PC-9 (cell line): ENCODE results near the gene ATAD3C.
"Not testable (repeated sequence)": the region's sequence is repeated elsewhere in the genome, so short reads cannot be mapped to it uniquely, and the experiment has no call there.

Source experiments
- EZH2 ChIP-seq: fragments of 200-600 bp; sonication (generic); IDR thresholded peaks from 2 replicates; pipeline ENCODE4 v1.8.0; 2017; ENCODE audit warnings: antibody characterized with exemption, low read depth
- TF ChIP-seq, protein P1 (sequence below): fragments of 200-600 bp; sonication (generic); conservative IDR thresholded peaks from 2 replicates; pipeline ENCODE4 v1.6.1; 2017; ENCODE audit warnings: mixed run types, antibody characterized with exemption, mild to moderate bottlenecking, moderate library complexity

DNA sequence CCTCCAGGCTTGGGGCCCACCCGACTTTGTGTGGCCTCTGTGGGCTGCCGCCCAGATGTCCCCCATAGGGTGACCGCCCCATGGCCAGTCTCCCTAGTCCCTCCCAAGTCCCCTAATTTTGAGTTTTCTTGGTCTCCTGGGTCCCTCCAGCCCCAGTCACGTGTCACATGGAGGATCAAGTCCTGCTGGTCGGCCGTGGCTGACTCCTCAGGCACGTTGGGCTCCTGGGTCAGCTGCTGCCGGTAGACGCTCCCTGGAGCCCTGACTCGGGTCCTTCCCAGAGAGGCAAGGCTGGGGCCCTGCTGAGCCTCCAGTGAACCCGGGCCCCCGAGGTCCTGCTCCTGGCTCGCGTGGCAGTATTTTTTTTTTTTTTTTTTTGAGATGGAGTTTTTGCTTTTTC lies 10.2 kb downstream of the ATAD3C start:
- TF ChIP-seq, protein P1, sequence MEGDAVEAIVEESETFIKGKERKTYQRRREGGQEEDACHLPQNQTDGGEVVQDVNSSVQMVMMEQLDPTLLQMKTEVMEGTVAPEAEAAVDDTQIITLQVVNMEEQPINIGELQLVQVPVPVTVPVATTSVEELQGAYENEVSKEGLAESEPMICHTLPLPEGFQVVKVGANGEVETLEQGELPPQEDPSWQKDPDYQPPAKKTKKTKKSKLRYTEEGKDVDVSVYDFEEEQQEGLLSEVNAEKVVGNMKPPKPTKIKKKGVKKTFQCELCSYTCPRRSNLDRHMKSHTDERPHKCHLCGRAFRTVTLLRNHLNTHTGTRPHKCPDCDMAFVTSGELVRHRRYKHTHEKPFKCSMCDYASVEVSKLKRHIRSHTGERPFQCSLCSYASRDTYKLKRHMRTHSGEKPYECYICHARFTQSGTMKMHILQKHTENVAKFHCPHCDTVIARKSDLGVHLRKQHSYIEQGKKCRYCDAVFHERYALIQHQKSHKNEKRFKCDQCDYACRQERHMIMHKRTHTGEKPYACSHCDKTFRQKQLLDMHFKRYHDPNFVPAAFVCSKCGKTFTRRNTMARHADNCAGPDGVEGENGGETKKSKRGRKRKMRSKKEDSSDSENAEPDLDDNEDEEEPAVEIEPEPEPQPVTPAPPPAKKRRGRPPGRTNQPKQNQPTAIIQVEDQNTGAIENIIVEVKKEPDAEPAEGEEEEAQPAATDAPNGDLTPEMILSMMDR = not testable (repeated sequence)
- not testable (repeated sequence) for TF ChIP-seq EZH2
